ENCODE results near the gene SLC37A1.

Gene SLC37A1

DNA sequence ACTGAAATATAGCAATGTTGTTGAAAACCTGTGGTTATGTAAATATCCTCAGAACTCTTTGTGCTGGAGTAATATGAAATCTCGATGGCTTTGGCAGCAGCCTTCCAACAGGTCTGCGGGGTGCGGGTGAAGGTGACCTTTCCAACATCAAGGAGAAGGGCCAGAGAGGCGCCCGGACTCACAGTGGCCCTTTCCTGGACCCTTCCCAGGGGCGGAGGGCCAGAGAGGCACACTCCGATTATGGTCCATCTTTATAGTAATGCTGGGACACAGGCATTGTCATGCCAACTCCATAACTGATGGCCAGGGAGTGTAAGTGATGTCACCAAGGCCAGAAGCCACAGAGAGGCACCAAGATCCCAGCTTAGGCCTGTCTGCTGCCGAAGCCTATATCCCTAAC is 18.1 kb downstream of the SLC37A1 start:
- DNase-seq = no peak

DNA sequence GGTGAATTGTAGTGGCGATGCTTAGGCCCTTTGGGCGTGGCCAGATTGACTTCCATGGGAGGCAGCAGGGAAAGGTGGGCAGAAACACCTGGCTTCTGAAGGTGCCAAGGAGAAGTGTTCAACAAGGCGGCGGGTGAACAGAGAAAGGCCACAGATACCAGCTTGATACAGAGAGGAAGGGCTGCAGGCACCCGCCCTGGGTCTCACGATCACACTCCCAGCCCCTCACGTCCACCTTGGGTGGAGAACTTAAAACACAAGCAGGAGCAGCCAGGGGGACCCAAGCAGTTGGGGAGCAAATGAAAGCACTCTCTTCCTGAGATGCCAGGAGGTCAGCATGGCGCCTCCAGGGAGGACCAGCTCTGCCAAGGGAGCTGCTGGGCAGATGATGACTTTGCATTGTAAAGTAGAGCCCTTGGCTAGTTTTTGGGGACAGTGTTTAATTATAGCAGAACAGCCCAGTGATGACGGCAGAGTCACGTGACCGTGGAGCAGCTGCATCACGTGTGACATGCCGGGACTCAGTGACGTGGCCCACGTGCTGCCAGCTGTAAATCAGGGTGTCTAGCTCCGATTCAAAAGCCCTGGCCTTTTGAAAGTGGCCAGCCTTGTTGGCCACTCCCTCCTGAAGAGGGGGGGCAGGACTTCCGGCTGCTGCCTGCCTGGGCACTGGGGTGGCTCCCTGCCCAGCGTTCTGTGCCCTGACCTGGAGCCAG is 19.0 kb downstream of the SLC37A1 start:
- DNase-seq = no peak

DNA sequence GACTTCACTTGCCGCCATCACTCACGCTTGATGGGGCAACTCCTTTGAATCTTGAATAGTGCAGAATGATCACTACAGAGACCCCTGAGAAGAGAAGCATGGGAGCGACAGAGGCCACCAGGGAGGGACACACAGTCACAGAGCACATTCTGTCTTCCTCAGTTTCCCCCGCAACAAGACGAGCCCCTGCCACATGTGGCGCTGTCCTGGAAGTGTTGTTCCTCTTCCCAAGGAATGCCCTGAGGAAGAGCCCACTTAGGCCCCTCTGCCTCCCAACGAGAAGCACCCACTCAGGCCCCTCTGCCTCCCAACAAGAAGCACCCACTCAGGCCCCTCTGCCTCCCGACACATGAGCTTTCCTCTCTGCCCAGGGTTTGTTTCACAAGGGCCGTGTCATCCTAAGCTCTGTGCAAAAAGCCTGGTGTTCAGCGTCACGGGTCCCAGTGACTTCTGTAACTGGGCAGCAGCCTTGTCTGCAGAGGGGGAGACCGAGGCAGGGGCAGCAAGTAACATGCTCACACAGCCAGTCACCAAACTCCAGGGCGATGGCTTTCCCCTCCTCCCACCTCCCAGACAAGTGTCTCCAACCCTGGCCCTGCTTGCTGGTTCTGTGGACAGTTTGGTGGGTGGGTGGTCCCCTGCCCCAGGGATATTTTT is 19.8 kb downstream of the SLC37A1 start:
- DNase-seq = no peak

DNA sequence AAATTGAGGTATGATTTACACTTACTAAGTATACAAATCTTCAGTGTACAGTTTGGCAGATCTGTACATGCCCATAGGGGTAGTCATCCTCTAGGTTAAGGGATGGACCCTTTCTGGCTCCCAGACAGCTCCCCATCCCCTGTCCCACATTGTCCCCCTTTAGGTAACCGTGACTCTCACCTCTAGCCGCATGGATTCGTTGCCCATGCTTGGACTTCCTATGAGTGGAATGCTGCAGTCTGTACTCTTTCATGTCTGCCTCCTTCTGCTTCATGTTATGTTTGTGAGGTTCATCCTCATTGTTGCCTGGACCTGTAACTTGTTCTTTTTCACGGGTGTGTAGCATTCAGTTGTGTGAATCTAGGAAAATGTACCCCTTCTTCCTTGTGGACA is 20.3 kb downstream of the SLC37A1 start:
- no peak for DNase-seq

DNA sequence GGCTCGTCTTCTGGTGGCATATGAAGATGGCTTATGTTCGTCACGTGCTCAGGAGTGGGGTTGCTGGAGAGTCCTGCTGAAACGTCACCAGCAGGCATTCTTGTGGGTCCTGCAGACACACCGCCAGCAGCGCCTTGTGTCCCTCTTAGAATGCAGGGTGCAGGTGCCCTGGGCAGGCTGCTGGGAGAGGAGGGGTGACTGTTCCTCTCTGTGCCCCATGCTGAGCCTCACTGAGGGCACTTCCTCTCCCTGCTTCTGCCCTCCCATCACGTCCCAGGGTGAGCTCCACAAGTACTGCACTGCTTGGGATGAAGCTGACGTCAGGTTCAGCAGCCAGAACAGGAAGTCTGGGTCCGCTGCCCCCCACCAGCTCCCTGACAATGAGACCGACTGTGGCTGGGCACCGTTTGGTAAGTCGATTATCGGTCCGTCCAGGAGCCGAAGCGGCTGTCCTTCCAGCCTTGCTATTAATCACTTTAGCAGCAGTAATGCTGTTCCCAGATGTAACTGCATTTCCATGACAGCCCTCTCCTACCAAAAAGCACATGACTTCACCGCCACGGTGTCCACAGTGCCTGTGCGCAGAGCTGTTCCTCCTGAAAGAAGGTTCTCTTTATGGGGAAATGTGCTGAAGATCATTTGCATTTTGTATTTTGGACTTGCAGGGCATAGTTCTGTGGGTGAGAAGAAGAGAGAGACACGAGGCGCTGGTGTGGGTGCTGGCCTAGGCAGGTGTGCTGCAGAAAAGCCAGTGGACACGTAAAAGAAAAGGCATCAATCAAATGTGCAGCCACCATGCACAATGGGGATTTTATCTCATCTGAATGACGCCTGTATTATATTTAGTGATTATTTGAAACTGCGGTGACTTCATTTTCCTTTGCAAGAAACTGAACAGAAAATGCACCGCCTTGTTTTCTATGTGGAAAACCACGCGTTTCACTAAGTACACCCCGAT is 21.0 kb downstream of the SLC37A1 start:
- no peak for DNase-seq

DNA sequence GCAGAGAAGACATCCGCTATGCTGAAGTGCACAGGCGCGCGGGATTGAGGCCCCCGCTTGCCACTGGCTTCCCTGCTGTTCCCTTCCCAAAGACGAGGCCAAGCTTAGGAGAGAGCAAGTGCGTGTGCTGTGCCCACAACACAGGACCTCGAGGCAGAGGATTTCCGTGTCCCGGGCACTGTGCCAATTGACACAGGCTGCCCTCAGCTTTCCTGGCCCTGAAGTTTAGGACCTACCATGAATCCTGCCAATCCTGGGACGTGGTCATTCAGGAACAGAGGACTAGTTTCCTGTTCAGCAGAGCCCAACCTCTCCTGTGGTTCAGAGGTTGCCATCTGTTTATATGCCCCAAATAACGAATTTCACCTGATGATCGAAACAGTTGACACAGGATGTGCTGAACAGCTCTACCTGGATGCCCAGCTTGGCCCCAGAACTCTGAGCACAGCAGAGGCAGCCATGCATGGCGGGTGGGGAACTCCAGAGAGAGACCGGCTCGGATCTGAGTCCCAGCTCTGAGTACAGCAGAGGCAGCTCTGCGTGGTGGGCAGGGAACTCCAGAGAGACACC is 22.0 kb downstream of the SLC37A1 start:
- no peak for DNase-seq

DNA sequence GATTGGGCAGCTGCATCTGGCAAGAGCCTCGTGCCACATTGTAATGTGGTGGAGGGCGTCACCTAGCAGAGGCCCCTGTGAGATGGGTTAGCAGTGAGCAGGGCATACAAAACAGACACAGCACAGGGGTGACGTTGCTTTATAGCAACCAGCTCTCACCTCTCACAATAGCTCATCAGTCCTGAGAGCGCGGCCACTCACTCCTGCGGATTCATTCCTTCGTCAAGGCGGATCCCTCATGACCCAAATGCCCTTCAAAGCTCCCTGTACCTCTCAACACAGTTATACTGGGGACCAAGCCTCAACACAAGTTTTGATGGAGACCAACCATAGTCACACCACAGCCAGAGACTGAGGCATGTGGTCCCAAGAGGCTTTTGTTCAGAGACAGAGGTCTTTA is 22.9 kb downstream of the SLC37A1 start:
- DNase-seq = no peak

DNA sequence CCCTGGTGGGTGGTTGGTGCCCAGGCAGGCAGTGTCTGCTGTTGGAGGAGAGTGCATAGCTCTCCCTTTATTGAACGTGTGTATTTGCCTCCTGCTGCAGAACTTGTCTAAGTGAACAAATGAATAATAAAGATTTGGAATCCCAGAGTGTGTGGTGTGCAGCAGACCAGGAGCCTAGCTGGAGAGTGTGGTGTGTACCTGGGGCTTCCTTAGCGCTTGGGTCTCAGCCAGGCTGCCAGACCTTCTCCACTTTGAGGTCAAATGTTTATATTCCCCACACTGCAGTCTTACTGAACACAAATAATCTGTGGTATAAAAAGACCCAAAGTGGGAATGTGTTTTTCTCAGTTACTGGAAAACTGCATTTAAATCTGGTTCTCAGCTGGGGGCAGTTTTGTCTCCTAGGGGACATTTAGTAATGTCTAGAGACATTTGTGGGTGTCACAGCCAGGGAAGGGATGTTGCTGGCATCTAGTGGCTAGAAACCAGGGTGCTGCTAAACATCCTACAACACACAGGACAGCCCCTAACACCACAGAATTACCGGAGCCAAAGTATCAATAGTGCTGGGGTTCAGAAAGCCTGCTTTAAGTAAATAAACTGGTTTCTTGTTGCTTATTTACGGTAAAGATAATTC is 23.6 kb downstream of the SLC37A1 start:
- DNase-seq = no peak

DNA sequence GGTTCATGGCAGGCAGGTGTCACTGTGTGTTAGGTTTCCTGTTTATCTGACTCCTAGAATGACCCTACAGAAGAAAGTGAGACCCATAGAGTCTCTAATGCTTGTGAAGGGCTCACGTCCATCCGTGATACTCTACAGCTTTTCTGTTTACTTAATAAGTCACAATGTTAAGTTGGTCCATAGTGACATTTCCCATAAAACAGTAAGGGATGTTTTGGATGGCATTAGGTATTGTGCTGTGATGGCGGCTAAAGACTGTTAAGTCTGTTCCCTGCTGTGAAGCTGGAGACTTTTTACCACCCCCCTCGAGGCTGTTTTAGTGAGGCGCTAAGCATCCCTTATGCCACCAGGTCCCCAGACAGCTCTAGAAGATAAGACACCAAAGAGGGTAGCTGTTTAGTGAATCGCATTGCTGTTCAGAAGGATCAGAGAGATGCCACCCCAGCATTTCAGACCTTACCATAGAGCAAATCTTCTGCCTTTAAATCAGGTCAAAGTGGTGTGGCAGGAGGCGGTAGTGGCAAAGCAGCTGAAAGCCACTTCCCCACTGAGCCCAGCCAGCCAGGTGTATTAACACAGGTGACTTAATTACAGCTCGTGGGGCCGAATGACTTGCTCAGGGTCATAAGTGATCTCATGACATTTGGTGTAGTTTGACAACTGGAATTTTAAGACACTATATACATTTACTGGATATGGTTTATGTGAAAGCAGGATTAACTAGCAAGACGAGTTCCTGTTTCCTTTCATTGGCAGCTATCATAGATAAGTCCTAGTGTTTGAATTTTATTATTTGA is 25.0 kb downstream of the SLC37A1 start:
- DNase-seq = no peak

DNA sequence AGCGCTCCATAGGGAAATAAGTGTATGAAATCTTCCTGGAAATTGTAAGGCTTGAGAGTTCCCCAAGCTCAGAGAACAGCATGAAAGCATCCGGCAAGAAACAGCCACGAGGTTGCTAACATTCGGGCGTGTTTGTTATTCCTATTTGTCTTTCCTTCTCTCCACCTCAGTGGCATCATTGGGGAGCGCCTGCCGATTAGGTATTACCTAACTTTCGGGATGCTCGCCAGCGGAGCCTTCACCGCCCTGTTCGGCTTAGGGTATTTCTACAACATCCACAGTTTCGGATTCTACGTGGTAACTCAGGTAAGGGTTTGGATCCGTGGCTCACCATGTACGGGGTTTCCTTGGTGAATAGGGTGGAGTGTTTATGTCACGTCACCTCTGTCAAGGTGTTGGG is 25.7 kb downstream of the SLC37A1 start:
- DNase-seq = no peak

DNA sequence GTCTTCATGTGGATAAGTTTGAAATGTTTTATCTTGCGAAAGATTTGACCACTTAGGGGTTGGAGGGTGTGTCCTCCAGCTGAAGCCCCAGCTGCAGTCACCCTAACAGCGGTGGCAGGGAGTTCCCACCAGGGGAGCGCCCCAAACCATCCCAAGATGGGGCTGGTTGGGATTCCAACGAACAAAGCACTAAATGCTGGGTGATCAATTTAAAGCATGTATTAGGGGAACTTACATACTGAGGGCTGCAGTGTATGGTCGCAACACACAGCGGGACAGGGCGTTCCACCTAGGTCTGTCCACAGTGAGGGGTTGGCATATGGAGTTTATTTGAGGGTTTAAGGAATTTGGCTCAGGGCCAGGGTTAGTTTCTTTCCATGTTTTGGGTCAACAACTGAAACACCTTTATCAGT is 26.3 kb downstream of the SLC37A1 start:
- no peak for DNase-seq

DNA sequence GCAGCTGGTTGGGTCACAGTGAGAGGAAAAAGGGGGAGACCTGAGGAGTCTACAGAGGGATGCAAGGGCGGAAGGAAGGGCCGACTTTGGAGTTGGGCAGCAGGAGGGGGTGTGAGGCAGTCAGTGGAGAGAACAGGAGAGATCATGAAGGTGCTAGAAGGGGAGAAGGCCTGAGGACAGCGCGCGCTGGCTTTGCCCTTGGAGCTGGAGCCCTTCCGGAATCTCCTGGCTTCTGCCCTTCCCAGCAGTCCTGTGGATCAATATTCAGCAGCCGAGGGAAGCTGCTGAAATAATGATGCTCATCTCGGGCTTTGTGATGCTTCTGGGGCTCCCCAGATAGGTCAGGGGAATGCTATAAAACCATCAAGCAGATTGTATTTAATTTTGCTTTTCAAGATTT is 26.7 kb downstream of the SLC37A1 start:
- no peak for DNase-seq

DNA sequence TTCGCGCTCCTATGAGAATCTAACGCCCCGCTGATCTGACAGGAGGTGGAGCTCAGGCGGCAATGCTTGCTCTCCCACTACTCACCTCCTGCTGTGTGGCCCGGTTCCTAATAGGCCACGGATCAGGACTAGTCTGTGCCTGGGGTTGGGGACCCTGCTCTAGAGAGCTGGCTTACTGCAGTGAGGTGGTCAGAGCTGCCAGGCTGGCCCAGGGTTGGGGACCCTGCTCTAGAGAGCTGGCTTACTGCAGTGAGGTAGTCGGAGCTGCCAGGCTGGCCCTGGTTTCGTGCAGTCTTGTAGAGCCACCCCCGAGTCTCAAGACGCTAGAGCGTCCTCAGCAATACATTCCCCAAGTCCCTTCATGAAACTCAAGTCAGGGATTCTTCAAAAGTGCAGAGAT is 27.5 kb downstream of the SLC37A1 start:
- no peak for DNase-seq

DNA sequence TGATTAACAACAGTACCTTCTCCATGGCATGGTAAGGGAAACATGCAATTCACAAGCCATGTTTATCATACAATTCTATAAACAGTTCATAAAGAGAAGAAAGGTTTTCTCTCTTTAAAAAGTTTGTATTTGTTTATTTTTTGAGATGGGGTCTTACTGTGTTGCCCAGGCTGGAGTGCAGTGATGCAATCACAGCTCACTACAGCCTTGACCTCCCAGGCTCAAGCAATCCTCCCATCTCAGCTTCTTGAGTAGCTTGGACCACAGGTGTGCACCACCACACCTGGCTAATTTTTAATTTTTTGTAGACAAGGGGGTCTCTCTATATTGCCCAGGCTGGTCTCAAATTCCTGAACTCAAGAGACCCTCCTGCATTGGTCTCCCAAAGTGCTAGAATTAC is 28.0 kb downstream of the SLC37A1 start:
- no peak for DNase-seq

DNA sequence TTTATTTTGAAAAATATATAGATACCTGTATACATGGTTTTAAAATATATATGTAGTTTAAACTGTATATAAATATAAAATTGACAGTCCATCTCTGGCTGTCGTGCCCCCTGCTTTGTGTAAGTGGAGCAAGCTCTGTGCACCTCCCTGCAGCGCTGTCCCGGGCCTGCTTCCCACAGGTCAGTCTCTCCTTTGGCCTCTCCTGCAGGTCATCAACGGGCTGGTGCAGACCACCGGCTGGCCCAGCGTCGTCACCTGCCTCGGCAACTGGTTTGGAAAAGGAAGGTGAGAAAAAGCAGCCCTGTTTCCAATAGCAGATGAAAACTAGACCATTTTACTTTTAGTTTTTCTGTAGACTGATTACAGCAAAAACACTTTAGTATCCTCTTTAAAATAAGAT is 28.5 kb downstream of the SLC37A1 start:
- no peak for DNase-seq

DNA sequence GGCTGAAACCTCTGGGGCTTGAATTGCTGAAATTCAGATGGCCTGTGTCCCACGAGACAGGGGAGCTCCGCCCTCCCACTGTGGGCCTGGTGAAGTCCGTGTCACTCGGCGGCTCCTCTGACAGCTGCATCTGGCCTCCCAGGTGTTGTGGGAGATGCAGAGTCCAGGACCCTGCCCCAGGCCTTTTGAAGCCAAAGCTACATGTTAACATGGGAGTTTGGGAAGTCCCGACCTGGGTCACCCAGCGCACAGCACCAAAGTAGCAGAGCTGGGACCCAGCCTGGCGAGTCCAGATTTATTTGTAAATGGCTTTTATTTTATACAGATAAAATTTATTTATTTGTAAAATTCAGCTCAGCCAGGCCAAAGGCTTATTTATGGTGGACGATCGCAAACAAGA is 28.9 kb downstream of the SLC37A1 start:
- DNase-seq = no peak

DNA sequence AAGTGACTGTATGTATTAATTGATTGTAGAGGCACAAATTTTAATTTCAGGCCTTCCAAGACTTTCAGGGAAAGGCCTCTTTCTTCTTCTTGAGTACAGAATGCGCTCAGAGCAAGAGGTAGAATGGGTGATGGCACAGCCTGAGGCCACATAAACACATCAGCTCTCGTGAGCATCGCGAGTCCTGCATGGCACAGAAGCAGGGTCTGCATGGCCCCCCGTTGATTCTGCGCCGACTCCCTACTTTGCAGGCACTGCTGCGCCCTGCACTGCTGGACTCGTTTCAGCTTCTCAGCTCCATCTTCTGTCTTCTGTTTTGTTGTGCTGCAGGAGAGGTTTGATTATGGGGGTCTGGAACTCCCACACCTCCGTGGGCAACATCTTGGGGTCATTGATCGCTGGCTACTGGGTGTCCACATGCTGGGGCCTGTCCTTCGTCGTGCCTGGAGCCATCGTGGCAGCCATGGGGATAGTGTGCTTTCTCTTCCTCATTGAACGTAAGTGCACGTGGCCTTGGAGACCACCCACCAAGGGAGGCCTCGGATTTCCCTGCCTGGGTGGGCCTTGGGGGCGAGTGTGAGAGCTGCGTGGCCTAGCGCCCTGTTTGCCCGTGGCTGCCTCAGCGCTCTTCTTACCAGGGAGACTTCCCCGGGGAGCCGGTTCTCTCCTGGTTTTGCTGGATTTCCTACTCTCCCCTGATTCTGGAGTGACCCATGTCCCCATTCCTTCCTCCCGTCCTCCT is 29.6 kb downstream of the SLC37A1 start:
- DNase-seq = no peak

DNA sequence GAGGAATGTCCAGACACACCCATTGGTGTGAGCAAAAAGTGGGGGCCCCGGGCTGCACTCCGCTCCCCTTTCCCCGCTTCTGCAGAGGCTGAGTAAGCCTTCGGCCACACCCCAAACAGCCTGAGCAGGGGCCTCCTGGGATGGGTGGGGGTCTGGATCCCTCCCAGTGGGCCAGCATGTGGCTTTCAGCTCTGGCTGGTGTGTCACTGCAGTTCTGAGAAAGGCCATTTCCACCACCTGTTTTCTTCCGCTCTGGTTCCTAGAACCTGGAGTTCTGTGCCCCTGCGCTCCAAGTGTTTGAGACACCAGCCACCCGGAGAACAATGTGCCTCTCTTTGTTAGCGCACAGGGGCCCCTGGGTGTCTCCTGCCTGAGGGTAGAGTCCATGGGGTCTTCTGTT is 30.9 kb downstream of the SLC37A1 start:
- DNase-seq = no peak

DNA sequence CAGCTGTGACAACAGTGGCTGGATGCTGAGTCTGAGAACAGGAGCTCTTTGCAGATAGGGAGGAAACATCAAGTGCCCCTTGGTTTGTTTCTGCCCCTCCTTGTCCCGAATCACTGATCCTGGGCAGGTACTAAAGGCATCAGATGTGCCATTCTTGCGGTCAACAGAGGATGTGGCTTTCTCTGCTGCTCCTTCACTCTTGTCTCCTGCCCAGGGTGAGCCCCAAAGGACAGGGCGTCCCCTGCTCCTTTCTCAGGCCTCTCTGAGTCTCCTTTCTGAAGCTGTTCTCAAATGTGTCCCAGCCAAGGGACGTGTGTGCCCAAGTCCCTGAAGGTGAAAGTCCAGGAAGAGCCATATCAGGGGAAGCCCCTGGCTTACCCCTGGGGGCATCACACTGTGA is 31.7 kb downstream of the SLC37A1 start:
- DNase-seq = no peak

DNA sequence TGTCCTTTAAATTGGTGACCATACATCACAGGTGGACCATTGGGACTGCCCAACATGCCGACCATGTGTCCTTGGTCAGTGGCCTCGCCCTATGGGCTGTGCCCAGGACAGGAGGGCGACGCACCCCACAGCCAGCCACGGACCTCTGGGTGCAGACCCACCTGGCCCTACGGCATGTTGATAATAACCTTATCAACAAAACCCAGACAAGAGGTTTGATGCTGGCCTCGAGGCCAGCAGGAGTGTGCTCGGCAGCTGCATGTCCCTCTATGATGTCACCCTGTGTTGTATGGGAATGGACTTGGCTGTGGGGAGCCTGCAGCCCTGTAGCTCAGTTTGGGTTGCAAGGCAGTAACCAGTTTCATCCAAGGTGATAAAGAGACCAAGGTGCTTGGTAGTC is 32.1 kb downstream of the SLC37A1 start:
- DNase-seq = no peak

DNA sequence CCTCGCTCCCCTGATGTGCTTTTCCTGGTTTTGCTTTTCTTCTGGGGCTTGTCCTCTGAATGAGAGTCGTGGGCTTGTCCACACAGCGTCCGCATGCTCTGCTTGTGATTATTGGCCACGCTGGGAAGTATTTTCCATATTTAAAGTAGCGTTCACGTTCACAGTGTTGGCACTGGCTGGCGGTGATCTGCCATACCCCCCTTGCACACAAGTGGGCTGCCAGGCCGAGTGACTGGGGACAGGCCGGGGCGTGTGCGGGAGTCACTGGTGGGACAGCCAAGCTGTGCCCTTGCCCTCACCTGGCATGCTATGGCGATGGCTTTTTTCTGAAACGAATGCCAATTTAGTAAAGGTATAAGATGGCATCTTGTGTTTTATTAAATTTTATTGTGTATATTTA is 32.8 kb downstream of the SLC37A1 start:
- DNase-seq = no peak
